ENCODE results near the gene DDIT4.

DNA sequence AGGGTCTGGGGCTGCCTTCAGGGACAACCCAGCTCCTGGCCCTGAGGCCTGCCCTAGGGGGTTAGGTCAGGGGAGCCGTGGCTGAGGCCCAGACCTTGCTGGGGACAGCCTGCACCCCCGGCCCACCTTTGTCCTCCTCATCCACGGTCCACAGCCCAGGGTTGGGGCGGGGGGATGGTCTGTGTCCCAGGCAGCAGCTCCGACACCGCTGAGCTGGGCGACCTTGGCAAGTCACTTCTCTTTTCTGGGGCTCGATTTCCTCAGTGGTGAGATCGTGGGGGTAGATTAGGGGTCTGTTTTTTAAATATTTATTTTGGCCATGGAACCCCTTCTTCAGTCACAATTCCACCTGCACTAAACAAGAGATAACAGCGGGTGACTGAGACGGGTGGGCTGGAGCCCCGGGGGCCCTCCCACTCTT, 50.1 kb downstream of the DDIT4 start:
- peak; percentile 47 for TF ChIP-seq GATA2 (IDR thresholded peaks at IDR 0.05; ENCODE audit: low read depth, low read length)
- TF ChIP-seq GATA3 (IDR thresholded peaks at IDR 0.05; ENCODE audit: low read depth, low read length): no peak
